IMR-90 (cell line): ENCODE measurements around the gene CDRT4. TPM values are rescaled to one million over a fixed set of nuclear protein-coding genes. Genes with fewer than 3 reads are reported as not detected.
"Not testable (repeated sequence)": the region's sequence is repeated elsewhere in the genome, so short reads cannot be mapped to it uniquely, and the experiment has no call there.

Source experiments
- ATAC-seq: fragments of 200-7000 bp; cut with Tn5 transposase; 2 replicates; pipeline ENCODE4 v1.9.1; 2020; ENCODE audit warnings: low read depth, mild to moderate bottlenecking, moderate library complexity
- BruUV-seq: library from RNA; stranded (reverse); fragments of 400-500 nt; replicated peaks from 2 replicates; lab custom pipeline; 2021; lab: Mats Ljungman, UMichigan
- CTCF ChIA-PET: fragments of 300-600 bp; formaldehyde crosslinking; extraction: SDS; loops from one replicate; lab custom pipeline; 2021; ENCODE audit warnings: antibody characterized with exemption; lab: Yijun Ruan, JAX
- POLR2A ChIA-PET: fragments of 300-600 bp; sonication (Branson Sonifier 250); formaldehyde crosslinking; loops from one replicate; lab custom pipeline; 2022; ENCODE audit warnings: antibody characterized with exemption; ENCODE audit not compliant: unreplicated experiment; lab: Charles Lee
- DNase-seq: peaks from one replicate; pipeline ENCODE4 v3.0.0; 2013
- H2AFZ ChIP-seq: replicated peaks from 2 replicates; pipeline ENCODE3; 2013; ENCODE audit warnings: low read length, mild to moderate bottlenecking; ENCODE audit not compliant: poor library complexity
- H2AK5ac ChIP-seq: 2 replicates; pipeline ENCODE4 v1.6.1; 2013; ENCODE audit warnings: low read depth, low read length, inconsistent platforms
- H2AK9ac ChIP-seq: replicated peaks from 2 replicates; pipeline ENCODE3; 2013; ENCODE audit warnings: mild to moderate bottlenecking, low read depth, low read length, moderate library complexity; ENCODE audit not compliant: poor library complexity
- H2BK120ac ChIP-seq: 2 replicates; pipeline ENCODE4 v1.6.1; 2013; ENCODE audit warnings: low read depth, low read length, inconsistent platforms
- H2BK15ac ChIP-seq: 3 replicates; pipeline ENCODE4 v1.6.1; 2013; ENCODE audit warnings: low read depth, low read length, inconsistent platforms
- H2BK20ac ChIP-seq: 2 replicates; pipeline ENCODE4 v1.6.1; 2013; ENCODE audit warnings: low read depth, mild to moderate bottlenecking, inconsistent platforms, low read length, moderate library complexity
- H2BK5ac ChIP-seq: 2 replicates; pipeline ENCODE4 v1.6.1; 2013; ENCODE audit warnings: mild to moderate bottlenecking, low read depth, low read length, inconsistent platforms; ENCODE audit not compliant: poor library complexity, severe bottlenecking
- H3K14ac ChIP-seq: replicated peaks from 2 replicates; pipeline ENCODE4 v1.6.1; 2013; ENCODE audit warnings: low read depth, low read length, inconsistent platforms
- H3K18ac ChIP-seq: 2 replicates; pipeline ENCODE4 v1.6.1; 2013; ENCODE audit warnings: low read depth, low read length, control low read depth
- H3K23ac ChIP-seq: 2 replicates; pipeline ENCODE4 v1.6.1; 2013; ENCODE audit warnings: low read depth, low read length, inconsistent platforms
- H3K27ac ChIP-seq: 2 replicates; pipeline ENCODE4 v1.5.1; 2013; ENCODE audit warnings: mild to moderate bottlenecking, control low read depth, low read length; ENCODE audit not compliant: insufficient read depth
- H3K27me3 ChIP-seq: 2 replicates; pipeline ENCODE4 v1.6.1; 2013; ENCODE audit warnings: low read length; ENCODE audit not compliant: control insufficient read depth, insufficient read depth
- H3K36me3 ChIP-seq: 2 replicates; pipeline ENCODE4 v1.6.1; 2013; ENCODE audit warnings: low read length, mixed read lengths; ENCODE audit not compliant: control insufficient read depth, insufficient read depth
- H3K4ac ChIP-seq: 2 replicates; pipeline ENCODE4 v1.6.1; 2013; ENCODE audit warnings: low read depth, low read length, inconsistent platforms
- H3K4me1 ChIP-seq: 2 replicates; pipeline ENCODE4 v1.6.1; 2013; ENCODE audit warnings: low read length, mixed read lengths; ENCODE audit not compliant: control insufficient read depth, insufficient read depth
- H3K4me2 ChIP-seq: 2 replicates; pipeline ENCODE4 v1.6.1; 2013; ENCODE audit warnings: low read depth, mild to moderate bottlenecking, control low read depth, low read length, moderate library complexity
- H3K4me3 ChIP-seq: 2 replicates; pipeline ENCODE4 v1.5.1; 2013; ENCODE audit warnings: low read depth, mild to moderate bottlenecking, control low read depth, low read length, moderate library complexity; ENCODE audit not compliant: insufficient read depth
- H3K56ac ChIP-seq: 2 replicates; pipeline ENCODE4 v1.6.1; 2013; ENCODE audit warnings: low read length, inconsistent platforms; ENCODE audit not compliant: insufficient read depth; ENCODE audit errors: extremely low read depth
- H3K79me1 ChIP-seq, 2 experiments: 2 replicates each; pipeline ENCODE4 v1.6.1; 2013; ENCODE audit warnings: low read length in 2 of 2, inconsistent platforms in 1 of 2, low read depth in 1 of 2
- H3K9ac ChIP-seq: 2 replicates; pipeline ENCODE4 v1.6.1; 2013; ENCODE audit warnings: low read depth, low read length, control low read depth
- H3K9me1 ChIP-seq: 2 replicates; pipeline ENCODE4 v1.6.1; 2013; ENCODE audit warnings: low read length, inconsistent platforms; ENCODE audit not compliant: insufficient read depth
- H3K9me3 ChIP-seq: 2 replicates; pipeline ENCODE4 v1.6.1; 2013; ENCODE audit warnings: low read length; ENCODE audit not compliant: control insufficient read depth, insufficient read depth
- H4K20me1 ChIP-seq: 2 replicates; pipeline ENCODE4 v1.6.1; 2013; ENCODE audit warnings: low read length, inconsistent platforms; ENCODE audit not compliant: insufficient read depth
- H4K5ac ChIP-seq: 2 replicates; pipeline ENCODE4 v1.6.1; 2013; ENCODE audit warnings: mild to moderate bottlenecking, low read depth, low read length, control low read depth
- H4K8ac ChIP-seq, 2 experiments: 2 replicates each; pipeline ENCODE4 v1.6.1; 2013; ENCODE audit warnings: low read depth in 2 of 2, low read length in 2 of 2, control low read depth in 1 of 2, inconsistent platforms in 1 of 2
- H4K91ac ChIP-seq: 2 replicates; pipeline ENCODE4 v1.6.1; 2013; ENCODE audit warnings: low read depth, low read length, inconsistent platforms; ENCODE audit not compliant: insufficient read depth
- WGBS, 2 experiments: methylation state at CpG; one replicate each; pipeline versions ENCODE4 v1.1.5 to v1.1.7; 2013; ENCODE audit warnings: missing lambda C conversion rate in 2 of 2; ENCODE audit not compliant: insufficient read length in 1 of 2; ENCODE audit errors: extremely low coverage in 2 of 2; 5-methylcytosine and 5-hydroxymethylcytosine counted together
- dilution Hi-C: fragments of 300-500 bp; cut with HindIII; formaldehyde crosslinking; loops from one replicate; pipeline ENCODE4 v1.14.3; 2018; ENCODE audit warnings: low sequenced_read_pairs; ENCODE audit not compliant: unreplicated experiment
- in situ Hi-C: fragments of 300-500 bp; cut with MboI; formaldehyde crosslinking; loops from 3 replicates; pipeline ENCODE4 v1.14.3; 2019; ENCODE audit warnings: low sequenced_read_pairs, inconsistent platforms, mixed read lengths
- intact Hi-C: fragments of 100-400 bp; cut with micrococcal nuclease; formaldehyde crosslinking; loops from 2 replicates; pipeline ENCODE4 v1.10.0; 2022
- polyA plus RNA-seq, 3 experiments: library from polyadenylated mRNA; depleted of rRNA; stranded (reverse); fragments of >200 nt; gene quantifications; 2 replicates each; pipeline ENCODE4 v1.2.3, GENCODE V29; 2012; ENCODE audit warnings: low replicate concordance in 1 of 3
- total RNA-seq: library from RNA; depleted of rRNA; stranded (reverse); fragments of >200 nt; gene quantifications from 2 replicates; pipeline ENCODE4 v1.2.3, GENCODE V29; 2012

Gene CDRT4
- total and polyA plus RNA-seq, 2 of the 4 experiments (the other 2 are of a cell fraction) = 0.90 to 3.7 TPM

DNA sequence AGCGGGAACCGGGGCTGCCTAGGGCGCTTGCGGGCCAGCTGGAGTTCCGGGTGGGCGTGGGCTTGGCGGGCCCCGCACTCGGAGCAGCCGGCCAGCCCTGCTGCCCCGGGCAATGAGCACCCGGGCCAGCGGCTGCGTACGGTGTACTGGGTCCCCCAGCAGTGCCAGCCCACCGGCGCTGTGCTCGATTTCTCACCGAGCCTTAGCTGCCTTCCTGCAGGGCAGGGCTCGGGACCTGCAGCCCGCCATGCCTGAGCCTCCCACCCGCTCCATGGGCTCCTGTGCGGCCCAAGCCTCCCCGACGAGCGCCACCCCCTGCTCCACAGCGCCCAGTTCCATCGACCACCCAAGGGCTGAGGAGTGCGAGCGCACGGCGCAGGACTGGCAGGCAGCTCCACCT, 38.3 kb upstream of the CDRT4 start:
- H3K4me3 ChIP-seq, H3K9ac ChIP-seq, H3K27me3 ChIP-seq, POLR2A ChIA-PET, CTCF ChIA-PET, DNase-seq, H3K56ac ChIP-seq, H2BK15ac ChIP-seq, H3K14ac ChIP-seq, H2AK9ac ChIP-seq, H3K9me3 ChIP-seq, H3K27ac ChIP-seq, H4K5ac ChIP-seq, H3K4me2 ChIP-seq, H3K23ac ChIP-seq, H4K8ac ChIP-seq, H4K20me1 ChIP-seq, dilution Hi-C loops, ATAC-seq, H3K36me3 ChIP-seq, H4K91ac ChIP-seq, H3K18ac ChIP-seq, H3K4ac ChIP-seq, H2AK5ac ChIP-seq, intact Hi-C loops, H2BK120ac ChIP-seq, H2BK20ac ChIP-seq, H2BK5ac ChIP-seq, BruUV-seq, in situ Hi-C loops, H2AFZ ChIP-seq: not testable (repeated sequence)
- Histone ChIP-seq H3K9me1 (peaks cover 26% of the 10 kb centered on the region), H3K4me1 (peaks cover 18% of the 10 kb centered on the region), H3K79me1 (peaks cover 6 to 30% of the 10 kb centered on the region in 2 experiments; a peak in 2 of 4 replicates)
- WGBS, 2 experiments = 85% methylated on average over 9 of the region's 32 CpGs; no CpG with 5 or more reads in 1 of the 2 experiments
